NCI-H2227 (cell line): ENCODE measurements around the gene COL27A1.

Experiments used
- DNase-seq: peaks from one replicate; lab custom pipeline; 2025; ENCODE audit not compliant: unreplicated experiment; lab: John Stamatoyannopoulos, UW

Gene COL27A1

DNA sequence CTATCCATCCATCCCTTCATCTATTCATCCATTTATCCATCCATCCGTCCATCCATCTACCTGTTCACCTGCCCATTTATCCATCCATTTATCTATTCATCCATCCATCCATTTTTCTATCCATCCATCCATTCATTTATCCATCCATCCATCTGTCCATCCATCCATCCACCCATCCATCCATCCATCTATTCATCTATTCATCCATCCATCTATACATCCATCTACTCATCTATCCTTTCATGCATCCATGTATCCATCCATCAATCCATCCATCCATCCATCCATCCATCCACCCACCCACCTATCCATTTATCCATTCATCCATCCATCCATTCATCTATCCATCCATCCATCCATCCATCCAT lies 10.8 kb downstream of the COL27A1 start:
- no peak for DNase-seq

DNA sequence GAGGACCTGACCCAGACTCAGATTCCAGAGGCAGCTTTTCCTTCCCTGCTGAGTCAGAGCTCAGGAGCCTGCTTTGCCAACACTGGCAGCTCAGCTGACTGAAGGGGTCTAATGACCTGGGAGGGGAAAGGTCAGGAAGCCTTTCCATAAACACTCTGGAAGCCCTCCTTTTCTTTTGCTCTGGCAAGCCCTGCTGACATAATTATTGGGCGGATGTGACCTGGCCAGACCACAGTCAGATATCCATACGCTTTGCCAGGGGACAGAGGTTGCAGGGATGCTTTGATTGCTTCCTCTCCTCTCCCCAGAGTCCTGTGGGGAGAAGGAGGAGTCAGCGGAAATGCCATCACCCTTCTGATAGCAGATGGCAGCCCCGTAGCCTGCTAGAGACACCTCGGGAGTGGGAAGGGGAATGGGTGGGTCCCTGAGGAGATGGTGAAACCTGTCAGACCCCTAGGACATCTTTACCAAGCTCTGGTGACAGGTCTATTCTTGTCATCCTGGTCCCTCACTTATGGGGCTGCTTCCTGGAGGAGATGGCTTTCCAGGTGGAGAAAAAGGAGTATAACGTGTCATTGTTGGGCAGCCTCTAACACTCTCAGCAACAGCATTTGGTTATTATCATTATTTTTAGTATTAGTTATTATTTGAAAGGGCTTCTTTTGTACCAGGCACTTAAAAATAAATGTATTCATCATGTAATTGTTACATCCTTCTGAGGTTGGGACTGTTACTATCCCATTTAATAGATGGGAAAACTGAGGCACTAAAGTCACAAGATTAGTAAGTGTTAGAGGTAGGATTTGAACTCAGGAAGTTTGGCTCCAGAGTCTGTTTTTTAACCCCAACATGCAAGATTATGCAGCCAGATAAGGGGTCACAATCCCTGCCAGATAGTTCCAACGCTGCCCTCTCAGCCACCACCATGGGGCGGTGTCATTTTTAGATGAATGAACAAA lies 11.6 kb downstream of the COL27A1 start:
- DNase-seq = no peak

GRCh38 chr9:114167591-114168091 lies 12.3 kb downstream of the COL27A1 start:
- no peak for DNase-seq

GRCh38 chr9:114168281-114169028 lies 13.1 kb downstream of the COL27A1 start:
- DNase-seq = no peak

DNA sequence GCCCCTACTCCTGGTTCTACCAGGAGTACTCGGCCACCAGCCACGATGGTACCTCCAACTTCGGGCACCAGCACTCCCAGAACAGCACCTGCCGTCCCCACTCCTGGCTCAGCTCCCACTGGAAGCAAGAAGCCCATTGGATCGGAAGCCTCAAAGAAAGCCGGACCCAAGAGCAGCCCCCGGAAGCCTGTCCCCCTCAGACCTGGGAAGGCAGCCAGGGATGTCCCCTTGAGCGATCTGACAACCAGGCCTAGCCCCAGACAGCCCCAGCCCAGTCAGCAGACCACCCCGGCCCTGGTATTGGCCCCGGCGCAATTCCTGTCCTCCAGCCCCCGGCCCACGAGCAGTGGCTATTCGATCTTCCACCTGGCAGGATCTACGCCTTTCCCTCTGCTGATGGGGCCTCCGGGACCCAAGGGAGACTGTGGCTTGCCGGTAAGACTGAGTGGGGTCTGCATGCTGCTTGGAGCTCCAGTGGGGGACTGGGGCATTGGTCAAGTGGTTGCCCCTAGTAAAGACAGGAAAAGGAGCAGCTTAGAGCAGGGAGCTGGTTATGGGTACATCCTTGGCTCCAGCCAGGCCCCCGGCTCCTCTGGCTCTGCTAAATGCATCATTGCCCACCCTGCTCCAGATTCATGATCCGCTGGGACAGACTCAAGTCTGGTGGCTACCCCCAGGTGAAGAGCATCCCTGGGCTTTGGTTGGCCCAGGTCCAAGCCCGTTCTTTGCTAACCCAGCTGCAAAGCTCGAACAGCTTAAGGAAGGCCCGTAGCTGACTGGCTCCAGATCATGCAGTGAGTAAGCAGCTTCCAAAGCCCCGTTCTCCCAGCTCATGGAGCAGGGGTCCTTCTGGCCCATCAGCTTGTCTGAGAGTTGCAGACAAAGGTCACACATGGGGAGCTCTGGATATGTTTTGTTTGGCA lies 14.0 kb downstream of the COL27A1 start:
- no peak for DNase-seq

DNA sequence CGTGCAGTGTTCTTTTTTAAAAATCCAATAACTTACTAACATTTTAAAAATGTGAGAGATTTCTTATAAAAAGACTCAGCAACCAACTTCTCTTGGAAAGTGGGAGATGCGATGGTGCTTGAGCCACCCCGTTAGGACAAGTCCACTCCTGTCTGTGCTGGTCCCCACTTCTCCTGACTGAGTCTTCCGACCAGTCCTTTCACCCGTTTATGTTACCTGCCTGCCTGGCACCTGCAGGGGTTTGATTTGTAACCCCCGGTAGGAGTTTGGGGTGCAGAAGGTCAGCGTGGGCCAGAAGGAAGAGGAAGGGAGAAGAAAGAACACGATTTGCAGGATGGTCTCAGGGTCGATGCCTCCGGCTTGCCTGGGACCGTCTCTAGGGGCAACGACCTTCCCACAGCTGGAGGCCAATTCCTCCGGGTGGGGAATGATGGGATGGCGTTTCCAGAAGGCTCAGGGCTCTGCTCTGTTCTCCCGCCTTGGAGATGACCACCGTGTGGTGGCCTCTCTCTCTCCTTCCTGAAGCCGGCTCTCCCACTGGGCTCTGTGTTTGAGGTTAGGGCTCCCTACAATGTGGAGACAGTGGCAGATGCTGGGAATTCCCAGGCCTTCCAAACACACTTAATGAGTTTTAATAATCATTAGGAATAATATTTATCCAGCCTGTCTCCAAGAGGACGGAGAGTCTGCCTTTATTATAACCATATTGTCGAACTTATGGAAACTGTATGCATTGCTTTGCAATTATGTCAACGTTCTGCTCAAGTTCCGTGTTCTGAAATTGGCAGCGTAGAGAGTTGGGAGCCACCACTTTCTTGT lies 14.8 kb downstream of the COL27A1 start:
- DNase-seq = no peak

- DNase-seq = no peak
Measured at GRCh38 chr9:114170771-114171461, 15.6 kb downstream of the COL27A1 start.

DNA sequence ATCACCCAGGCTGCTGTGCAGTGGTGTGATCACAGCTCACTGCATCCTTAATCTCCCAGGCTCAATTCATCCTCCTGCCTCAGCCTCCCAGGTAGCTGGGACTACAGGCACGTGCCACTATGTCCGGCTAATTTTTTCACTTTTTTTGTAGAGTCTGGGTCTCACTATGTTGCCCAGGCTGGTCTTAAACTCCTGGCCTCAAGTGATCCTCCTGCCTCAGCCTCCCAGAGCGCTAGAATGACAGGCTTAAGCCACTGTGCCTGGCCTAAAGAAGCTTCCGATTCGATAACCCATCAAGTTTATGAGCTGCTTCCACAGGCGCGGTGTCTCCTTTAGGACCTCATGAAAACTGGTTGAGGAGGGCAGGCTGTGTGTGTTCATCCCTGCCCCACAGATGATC lies 16.2 kb downstream of the COL27A1 start:
- DNase-seq = no peak

GRCh38 chr9:114172981-114173833 lies 17.9 kb downstream of the COL27A1 start:
- no peak for DNase-seq

GRCh38 chr9:114174557-114174875 lies 19.2 kb downstream of the COL27A1 start:
- DNase-seq = no peak

GRCh38 chr9:114174876-114175771 lies 19.8 kb downstream of the COL27A1 start:
- no peak for DNase-seq

DNA sequence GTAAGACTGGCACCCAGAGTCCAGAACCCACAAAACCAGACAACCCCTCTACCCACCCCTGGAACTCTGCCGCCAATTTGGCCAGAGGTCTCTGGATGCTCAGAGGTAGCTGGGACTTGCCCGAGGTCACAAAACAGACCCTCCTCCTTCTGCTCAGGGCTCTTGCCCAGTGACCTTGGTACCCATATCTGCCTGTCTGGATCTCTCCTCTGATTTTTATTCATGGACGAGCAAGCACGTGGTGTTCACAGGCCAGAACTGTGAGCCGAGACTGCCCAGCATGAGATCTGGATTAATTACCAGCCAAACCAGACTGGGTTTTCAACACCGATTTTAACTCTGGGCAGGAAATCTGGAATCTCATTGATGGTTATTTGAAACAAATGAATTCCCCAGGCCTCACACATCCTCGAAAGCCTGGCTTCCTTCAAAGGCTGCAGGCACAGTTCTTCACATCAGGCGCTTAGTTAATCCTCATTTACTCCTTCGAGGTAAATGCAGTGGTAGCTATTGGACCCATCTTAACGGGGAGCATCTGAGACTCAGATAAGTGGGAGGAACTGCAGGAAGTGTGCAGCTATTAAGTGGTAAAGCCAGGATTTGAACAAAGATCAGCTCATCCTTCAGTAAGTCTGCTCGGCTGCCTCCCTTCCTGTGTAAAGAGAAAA lies 21.4 kb downstream of the COL27A1 start:
- DNase-seq = no peak

- DNase-seq = no peak
Measured at GRCh38 chr9:114177423-114178064, 22.2 kb downstream of the COL27A1 start.

- no peak for DNase-seq
Measured at GRCh38 chr9:114178076-114178475, 22.7 kb downstream of the COL27A1 start.

DNA sequence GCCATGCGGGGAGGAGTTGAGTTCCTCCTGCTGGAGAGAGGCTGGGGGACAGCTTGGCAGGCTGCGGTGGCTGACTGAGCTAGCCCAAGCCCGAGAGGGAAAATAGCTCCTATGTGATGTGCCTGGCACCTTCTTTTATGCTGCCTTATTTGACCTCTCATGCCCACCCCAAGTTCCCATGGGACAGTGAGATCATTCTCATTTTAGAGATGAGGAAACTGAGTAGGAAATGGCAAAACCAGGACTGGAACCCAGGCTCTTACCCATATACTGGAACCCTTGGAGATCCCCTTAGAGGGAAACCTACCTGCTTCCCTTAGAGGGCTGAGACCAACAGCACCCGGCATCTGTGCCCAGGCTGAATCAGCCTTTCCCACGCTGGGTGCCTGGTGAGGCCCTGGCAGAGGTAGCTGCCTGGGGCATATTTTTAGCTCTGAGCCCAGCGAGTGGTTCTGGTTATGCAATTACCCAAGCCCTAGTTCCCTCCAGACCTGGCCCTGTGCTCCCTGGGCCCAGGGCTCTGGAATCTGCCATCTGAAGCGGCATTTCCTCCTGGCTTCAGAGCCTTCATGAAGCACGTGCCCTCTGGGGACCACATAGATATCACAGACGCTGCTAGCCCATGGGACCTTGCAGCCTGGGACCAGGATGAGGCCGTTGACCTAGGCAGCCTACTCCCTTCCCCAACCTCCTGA lies 23.6 kb downstream of the COL27A1 start:
- DNase-seq = no peak

DNA sequence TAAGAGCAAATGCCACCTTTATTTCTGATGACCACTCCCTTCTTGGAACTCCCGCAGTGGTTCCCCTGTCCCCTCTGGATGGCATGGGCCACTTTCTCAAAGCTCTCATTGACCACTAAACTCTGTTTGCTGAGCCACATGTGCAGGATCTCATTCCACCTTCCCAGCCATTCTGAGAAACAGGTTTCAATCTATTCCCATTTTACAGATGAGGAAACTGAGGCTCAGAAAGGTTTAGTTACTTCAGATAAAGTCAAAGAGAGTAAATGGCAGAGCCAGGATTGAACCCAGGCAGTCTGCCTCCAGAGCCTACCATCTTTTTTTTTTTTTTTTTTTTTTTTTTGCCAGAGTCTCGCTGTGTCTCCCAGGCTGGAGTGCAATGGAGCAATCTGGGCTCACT lies 24.2 kb downstream of the COL27A1 start:
- DNase-seq = no peak
